GM11168 (cell line): ENCODE data around the gene ADIPOR2.

ENCODE experiments used
- in situ Hi-C: fragments of 300-500 bp; cut with MboI; formaldehyde crosslinking; loops from one replicate; pipeline ENCODE4 v1.12.0; 2022; ENCODE audit warnings: low sequenced_read_pairs; ENCODE audit not compliant: unreplicated experiment

ADIPOR2 gene

GRCh38 chr12:1690578-1691122, at the start of gene ADIPOR2:
ADIPOR2 (plus strand) TSS chr12:1691070; CDS start chr12:1754344, 63,274 bp downstream.
- in situ Hi-C loops: no loop called here

- in situ Hi-C loops: no loop called here
These were observed 48.4 kb upstream of the ADIPOR2 start for GRCh38 chr12:1642513-1642912.

- in situ Hi-C loops: no loop called here
These were observed 47.8 kb upstream of the ADIPOR2 start for GRCh38 chr12:1643043-1643442.

- in situ Hi-C loops: no loop called here
These were observed 46.9 kb upstream of the ADIPOR2 start for GRCh38 chr12:1643905-1644533.

- in situ Hi-C loops: loop anchor here (5.0 kb wide), 1 partner anchor 143 kb away; no protein-coding TSS in a partner anchor
These were observed 46.1 kb upstream of the ADIPOR2 start for GRCh38 chr12:1644534-1645438.

- in situ Hi-C loops: loop anchor here (5.0 kb wide), 1 partner anchor 141 kb away; no protein-coding TSS in a partner anchor
These were observed 45.1 kb upstream of the ADIPOR2 start for GRCh38 chr12:1645819-1646218.

GRCh38 chr12:1646569-1647284, 44.1 kb upstream of the ADIPOR2 start:
- in situ Hi-C loops: loop anchor here (5.0 kb wide), 1 partner anchor 141 kb away; no protein-coding TSS in a partner anchor

- in situ Hi-C loops: loop anchor here (5.0 kb wide), 1 partner anchor 140 kb away; no protein-coding TSS in a partner anchor
These were observed 43.6 kb upstream of the ADIPOR2 start for GRCh38 chr12:1647285-1647669.

- in situ Hi-C loops: loop anchor here (5.0 kb wide), 1 partner anchor 287 kb away; no protein-coding TSS in a partner anchor
These were observed 40.5 kb upstream of the ADIPOR2 start for GRCh38 chr12:1650260-1650977.

GRCh38 chr12:1650978-1651361, 39.9 kb upstream of the ADIPOR2 start:
- in situ Hi-C loops: loop anchor here (5.0 kb wide), 1 partner anchor 286 kb away; no protein-coding TSS in a partner anchor

- in situ Hi-C loops: loop anchor here (5.0 kb wide), 1 partner anchor 285 kb away; no protein-coding TSS in a partner anchor
These were observed 38.9 kb upstream of the ADIPOR2 start for GRCh38 chr12:1651946-1652345.

- in situ Hi-C loops: no loop called here
These were observed 35.6 kb upstream of the ADIPOR2 start for GRCh38 chr12:1655225-1655788.

GRCh38 chr12:1656902-1657301, 34.0 kb upstream of the ADIPOR2 start:
- in situ Hi-C loops: no loop called here

GRCh38 chr12:1657688-1658087, 33.2 kb upstream of the ADIPOR2 start:
- in situ Hi-C loops: no loop called here

- in situ Hi-C loops: no loop called here
These were observed 30.3 kb upstream of the ADIPOR2 start for GRCh38 chr12:1660304-1661187.

- in situ Hi-C loops: no loop called here
These were observed 29.1 kb upstream of the ADIPOR2 start for GRCh38 chr12:1661553-1662335.

- in situ Hi-C loops: no loop called here
These were observed 28.0 kb upstream of the ADIPOR2 start for GRCh38 chr12:1662761-1663439.
